Esophagus (tissue), 2 donors: ENCODE measurements around the gene HIVEP3. TPM values are rescaled to one million over a fixed set of nuclear protein-coding genes. Genes with fewer than 3 reads are reported as not detected.
A peak's percentile ranks its signal among the peaks of the same experiment; 100 is the strongest.

Experiments
- H3K27ac ChIP-seq, 2 donors: one replicate each; pipeline ENCODE4 v1.5.1; 2013; ENCODE audit warnings: low read depth in 2 of 2, mild to moderate bottlenecking in 2 of 2, inconsistent platforms in 1 of 2, low read length in 1 of 2, moderate library complexity in 1 of 2
- H3K27me3 ChIP-seq, 2 donors: one replicate each; pipeline ENCODE4 v1.6.1; 2013; ENCODE audit warnings: low read length in 2 of 2, control low read depth in 1 of 2, mild to moderate bottlenecking in 1 of 2; ENCODE audit not compliant: insufficient read depth in 2 of 2, control insufficient read depth in 1 of 2
- H3K36me3 ChIP-seq, 2 donors: one replicate each; pipeline ENCODE4 v1.6.1; 2013; ENCODE audit warnings: low read length in 1 of 2; ENCODE audit not compliant: control insufficient read depth in 2 of 2, insufficient read depth in 2 of 2
- H3K4me1 ChIP-seq, 2 donors: one replicate each; pipeline ENCODE4 v1.6.1; 2013; ENCODE audit warnings: low read length in 1 of 2; ENCODE audit not compliant: control insufficient read depth in 2 of 2, insufficient read depth in 2 of 2
- H3K4me3 ChIP-seq, 2 donors: one replicate each; pipeline ENCODE4 v1.5.1; 2013; ENCODE audit warnings: low read length in 2 of 2, mild to moderate bottlenecking in 2 of 2, low read depth in 1 of 2, moderate library complexity in 1 of 2
- H3K9me3 ChIP-seq, 2 donors: one replicate each; pipeline ENCODE4 v1.6.1; 2013; ENCODE audit warnings: mild to moderate bottlenecking in 2 of 2, low read depth in 1 of 2, low read length in 1 of 2, moderate library complexity in 1 of 2; ENCODE audit not compliant: control insufficient read depth in 2 of 2, insufficient read depth in 1 of 2
- WGBS, 2 donors: extraction: QIAGEN DNeasy Blood & Tissue Kit; methylation state at CpG; one replicate each; pipeline ENCODE4 v1.1.7; 2013; 5-methylcytosine and 5-hydroxymethylcytosine counted together
- polyA plus RNA-seq, 2 donors: library from polyadenylated mRNA; stranded (reverse); fragments of 200-250 nt; gene quantifications; one replicate each; pipeline ENCODE4 v1.2.3, GENCODE V29; 2013
- donor health status: healthy with polysubstance abuse.
- donor health status: Bipolar disorder and iron deficiency.

HIVEP3 gene
- polyA plus RNA-seq, 2 donors, result 2.7 to 10.0 TPM

DNA sequence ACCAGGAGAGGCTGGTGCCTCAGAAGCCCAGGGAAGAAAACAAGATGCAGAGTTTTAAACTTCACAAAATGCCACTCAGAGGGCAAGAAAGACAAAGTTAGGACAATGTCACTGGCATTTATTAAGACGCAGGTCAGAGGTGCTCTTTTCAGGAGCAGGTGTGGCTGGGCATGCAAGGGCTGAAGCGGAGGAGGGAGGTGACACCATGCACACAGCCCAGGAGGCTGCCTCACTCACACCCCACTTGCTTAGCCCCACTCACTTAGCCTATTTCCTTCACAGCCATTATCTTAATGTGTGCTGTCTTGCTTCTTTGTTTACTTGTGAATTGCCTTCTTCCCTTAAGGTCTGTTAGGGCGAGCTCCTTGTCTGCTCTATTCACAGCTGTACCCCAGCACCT lies 17.2 kb downstream of the HIVEP3 start:
- Histone ChIP-seq H3K9me3 (no peaks in the 10 kb centered on the region), H3K27ac (no peak overlapping the region), H3K27me3 (no peaks in the 10 kb centered on the region), H3K4me1 (no peaks in the 10 kb centered on the region), H3K36me3 (no peaks in the 10 kb centered on the region), H3K4me3 (no peak overlapping the region)
- 87 to 91% methylated on average over 3 of the region's 3 CpGs for WGBS, 2 donors

GRCh38 chr1:41900603-41901444 lies 17.9 kb downstream of the HIVEP3 start:
- Histone ChIP-seq H3K36me3 (no peaks in the 10 kb centered on the region), H3K27me3 (no peaks in the 10 kb centered on the region), H3K9me3 (no peaks in the 10 kb centered on the region), H3K4me1 (no peaks in the 10 kb centered on the region), H3K4me3 (no peak overlapping the region), H3K27ac (no peak overlapping the region)
- 79 to 84% methylated on average over 9 of the region's 9 CpGs for WGBS, 2 donors

- Histone ChIP-seq H3K27me3 (no peaks in the 10 kb centered on the region), H3K36me3 (no peaks in the 10 kb centered on the region), H3K4me3 (no peak overlapping the region), H3K9me3 (no peaks in the 10 kb centered on the region), H3K4me1 (no peaks in the 10 kb centered on the region), H3K27ac (no peak overlapping the region)
- 60 to 66% methylated on average over 6 of the region's 6 CpGs for WGBS, 2 donors
Observed at GRCh38 chr1:41898191-41898713, 20.5 kb downstream of the HIVEP3 start.

- H3K27me3 ChIP-seq, result no peaks in the 10 kb centered on the region
- H3K4me3 ChIP-seq, result no peak overlapping the region
- 85 to 89% methylated on average over 4 of the region's 4 CpGs for WGBS, 2 donors
- H3K36me3 ChIP-seq, result no peaks in the 10 kb centered on the region
- no peaks in the 10 kb centered on the region for H3K9me3 ChIP-seq
- H3K4me1 ChIP-seq, result no peaks in the 10 kb centered on the region
- H3K27ac ChIP-seq, result no peak overlapping the region
Observed at GRCh38 chr1:41895552-41895951, 23.2 kb downstream of the HIVEP3 start.

DNA sequence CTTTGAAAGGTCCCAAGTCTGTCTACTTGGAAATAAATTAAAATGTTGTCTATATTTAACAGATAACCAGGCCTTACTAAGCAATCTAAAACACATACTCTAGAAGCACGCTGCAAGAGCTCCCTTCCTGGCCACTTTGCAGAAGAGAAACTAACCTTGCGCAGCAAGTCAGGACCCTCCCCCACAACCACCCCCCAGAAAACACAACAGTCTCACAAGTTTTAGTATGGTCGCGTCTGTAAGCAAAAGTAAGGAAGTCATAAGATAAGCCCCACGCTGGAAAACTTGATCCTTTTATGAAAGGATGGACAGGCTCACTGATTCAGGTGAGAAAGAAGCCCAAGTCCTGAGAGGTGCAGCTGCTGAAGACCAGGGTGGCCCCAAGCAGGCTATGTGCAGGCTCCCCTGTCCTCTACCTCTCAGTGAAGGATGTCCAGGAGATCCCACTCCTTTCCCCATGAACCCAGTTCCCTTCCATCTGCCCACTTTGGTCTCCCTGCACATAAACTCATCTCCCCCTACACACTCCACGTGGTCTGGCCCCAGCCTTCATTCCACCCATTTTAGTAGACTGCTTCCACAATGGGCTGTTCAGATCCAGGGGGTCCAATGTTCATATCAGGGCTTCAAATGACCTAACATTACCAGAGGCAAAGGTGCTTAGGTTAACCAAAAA lies 23.8 kb downstream of the HIVEP3 start:
- no peaks in the 10 kb centered on the region for H3K27me3 ChIP-seq
- no peaks in the 10 kb centered on the region for H3K4me1 ChIP-seq
- H3K36me3 ChIP-seq, result no peaks in the 10 kb centered on the region
- H3K27ac ChIP-seq, result no peak overlapping the region
- 77 to 86% methylated on average over 6 of the region's 6 CpGs for WGBS, 2 donors
- H3K4me3 ChIP-seq, result no peak overlapping the region
- no peaks in the 10 kb centered on the region for H3K9me3 ChIP-seq

DNA sequence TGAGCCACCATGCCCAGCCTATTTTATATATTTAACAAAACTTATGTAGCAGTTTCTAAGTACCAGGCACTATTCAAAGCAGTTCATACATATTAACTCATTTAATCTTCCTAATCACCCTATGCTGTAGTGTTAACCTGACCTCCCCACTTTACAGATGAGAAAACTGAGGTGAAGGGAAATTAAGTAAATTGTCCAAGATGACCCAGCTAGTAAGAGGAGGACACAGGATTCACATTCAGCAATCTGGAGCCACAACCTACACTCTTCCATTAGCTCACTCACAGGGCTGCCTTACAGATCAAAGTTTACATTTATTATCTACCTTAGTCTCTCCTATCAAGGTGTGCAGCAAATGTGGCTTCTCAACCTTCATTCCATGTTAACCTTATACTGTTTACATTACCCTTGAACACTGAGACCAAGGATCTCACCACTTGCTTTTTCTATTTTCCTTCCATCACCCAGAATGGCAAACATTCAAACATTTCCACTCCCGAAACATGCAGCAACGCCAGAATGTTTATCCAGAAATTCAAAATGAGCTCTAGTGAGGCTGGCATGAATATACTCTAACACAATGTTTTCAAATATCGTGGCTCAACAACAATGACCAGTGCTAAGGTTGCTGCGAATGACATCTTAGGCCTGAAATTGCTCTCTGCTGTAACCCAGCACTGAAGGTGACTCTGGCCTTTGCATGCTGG lies 24.5 kb downstream of the HIVEP3 start:
- H3K36me3 ChIP-seq, result no peaks in the 10 kb centered on the region
- H3K27ac ChIP-seq, result no peak overlapping the region
- H3K9me3 ChIP-seq, result no peaks in the 10 kb centered on the region
- no peak overlapping the region for H3K4me3 ChIP-seq
- no peaks in the 10 kb centered on the region for H3K27me3 ChIP-seq
- 44 to 66% methylated on average over 4 of the region's 4 CpGs for WGBS, 2 donors
- H3K4me1 ChIP-seq, result no peaks in the 10 kb centered on the region

- Histone ChIP-seq H3K36me3 (no peaks in the 10 kb centered on the region), H3K27me3 (no peaks in the 10 kb centered on the region), H3K4me3 (no peak overlapping the region), H3K4me1 (no peaks in the 10 kb centered on the region), H3K27ac (no peak overlapping the region), H3K9me3 (no peaks in the 10 kb centered on the region)
- WGBS, 2 donors, result 59 to 67% methylated on average over 5 of the region's 5 CpGs
Observed at GRCh38 chr1:41892301-41892781, 26.4 kb downstream of the HIVEP3 start.

GRCh38 chr1:41891199-41891896 lies 27.4 kb downstream of the HIVEP3 start:
- H3K36me3 ChIP-seq, result no peaks in the 10 kb centered on the region
- H3K9me3 ChIP-seq, result no peaks in the 10 kb centered on the region
- H3K27ac ChIP-seq, result peak overlapping the region; percentile 67 to 77
- H3K27me3 ChIP-seq, result no peaks in the 10 kb centered on the region
- H3K4me3 ChIP-seq, result peak overlapping the region; percentile 26 to 50
- WGBS, 2 donors, result 24 to 27% methylated on average over 9 of the region's 9 CpGs
- H3K4me1 ChIP-seq, result no peaks in the 10 kb centered on the region

- peak overlapping the region; percentile 64 to 67 for H3K27ac ChIP-seq
Observed at GRCh38 chr1:41890825-41891198, 27.9 kb downstream of the HIVEP3 start.

More at GRCh38 chr1:41890825-41891198, 27.9 kb downstream of the HIVEP3 start:
- no peaks in the 10 kb centered on the region for H3K4me1 ChIP-seq
- H3K27me3 ChIP-seq, result no peaks in the 10 kb centered on the region
- no peak overlapping the region for H3K4me3 ChIP-seq
- 23 to 27% methylated on average over 6 of the region's 6 CpGs for WGBS, 2 donors
- no peaks in the 10 kb centered on the region for H3K9me3 ChIP-seq
- H3K36me3 ChIP-seq, result no peaks in the 10 kb centered on the region
